PC-9 (cell line): ENCODE measurements around the gene SCP2.

Experiments
- EZH2 ChIP-seq: fragments of 200-600 bp; sonication (generic); IDR thresholded peaks from 2 replicates; pipeline ENCODE4 v1.8.0; 2017; ENCODE audit warnings: antibody characterized with exemption, low read depth
- TF ChIP-seq, protein P1 (sequence below): fragments of 200-600 bp; sonication (generic); conservative IDR thresholded peaks from 2 replicates; pipeline ENCODE4 v1.6.1; 2017; ENCODE audit warnings: mixed run types, antibody characterized with exemption, mild to moderate bottlenecking, moderate library complexity

- TF ChIP-seq, protein P1, sequence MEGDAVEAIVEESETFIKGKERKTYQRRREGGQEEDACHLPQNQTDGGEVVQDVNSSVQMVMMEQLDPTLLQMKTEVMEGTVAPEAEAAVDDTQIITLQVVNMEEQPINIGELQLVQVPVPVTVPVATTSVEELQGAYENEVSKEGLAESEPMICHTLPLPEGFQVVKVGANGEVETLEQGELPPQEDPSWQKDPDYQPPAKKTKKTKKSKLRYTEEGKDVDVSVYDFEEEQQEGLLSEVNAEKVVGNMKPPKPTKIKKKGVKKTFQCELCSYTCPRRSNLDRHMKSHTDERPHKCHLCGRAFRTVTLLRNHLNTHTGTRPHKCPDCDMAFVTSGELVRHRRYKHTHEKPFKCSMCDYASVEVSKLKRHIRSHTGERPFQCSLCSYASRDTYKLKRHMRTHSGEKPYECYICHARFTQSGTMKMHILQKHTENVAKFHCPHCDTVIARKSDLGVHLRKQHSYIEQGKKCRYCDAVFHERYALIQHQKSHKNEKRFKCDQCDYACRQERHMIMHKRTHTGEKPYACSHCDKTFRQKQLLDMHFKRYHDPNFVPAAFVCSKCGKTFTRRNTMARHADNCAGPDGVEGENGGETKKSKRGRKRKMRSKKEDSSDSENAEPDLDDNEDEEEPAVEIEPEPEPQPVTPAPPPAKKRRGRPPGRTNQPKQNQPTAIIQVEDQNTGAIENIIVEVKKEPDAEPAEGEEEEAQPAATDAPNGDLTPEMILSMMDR, result no peak
- no peak for TF ChIP-seq EZH2
These were observed 156.8 kb downstream of the SCP2 start for GRCh38 chr1:53083636-53084588.
